K562 (cell line): ENCODE measurements around the gene ADAM23. TPM values are rescaled to one million over a fixed set of nuclear protein-coding genes. Genes with fewer than 3 reads are reported as not detected.

Experiments
- ATAC-seq: fragments of 200-7000 bp; cut with Tn5 transposase; 3 replicates; pipeline ENCODE4 v1.9.1; 2020; ENCODE audit warnings: moderate library complexity
- BruUV-seq: library from RNA; stranded (reverse); fragments of 400-500 nt; replicated peaks from 2 replicates; lab custom pipeline; 2021; lab: Mats Ljungman, UMichigan
- CTCF ChIA-PET: fragments of 300-600 bp; formaldehyde crosslinking; extraction: SDS; loops from one replicate; lab custom pipeline; 2021; ENCODE audit warnings: low intra/inter-chr PET ratio; lab: Yijun Ruan, JAX
- POLR2A ChIA-PET: fragments of 300-600, 350-650 bp; sonication (Branson Sonifier 250); formaldehyde crosslinking; extraction: SDS; loops from one replicate; lab custom pipeline; 2021; ENCODE audit warnings: antibody characterized with exemption, inconsistent platforms; lab: Yijun Ruan, JAX
- DNase-seq, 4 experiments: peaks; one replicate each; pipeline versions ENCODE4 v3.0.0 to v3.0.0-alpha.2; 2011 to 2018; ENCODE audit warnings: low spot score in 3 of 4, mixed read lengths in 3 of 4; ENCODE audit errors: extremely low read depth in 1 of 4
- FAIRE-seq: peaks from 2 replicates; lab custom pipeline; 2011; peaks lifted over from hg19 to GRCh38; lab: Jason Lieb, UNC
- H2AFZ ChIP-seq: 2 replicates; pipeline ENCODE4 v1.6.0; 2011; ENCODE audit warnings: low read depth, low read length, control low read depth, inconsistent platforms
- H3K27ac ChIP-seq: fragments of 200-600 bp; 3 replicates; pipeline ENCODE4 v1.8.0; 2011; ENCODE audit warnings: low read depth, mild to moderate bottlenecking, control low read depth, inconsistent platforms, low read length, moderate library complexity, mixed read lengths; ENCODE audit errors: extremely low read depth
- H3K27me3 ChIP-seq, 2 experiments: fragments of 300-600 bp in 1 of 2; 2 replicates in 1 of 2; 3 replicates in 1 of 2; pipeline versions ENCODE4 v1.6.0 to v1.8.0; 2011; ENCODE audit warnings: inconsistent platforms in 2 of 2, low read length in 2 of 2, mild to moderate bottlenecking in 1 of 2, mixed read lengths in 1 of 2, moderate library complexity in 1 of 2; ENCODE audit not compliant: control insufficient read depth in 2 of 2, insufficient read depth in 2 of 2
- H3K36me3 ChIP-seq: fragments of 300-600 bp; 3 replicates; pipeline ENCODE4 v1.8.0; 2011; ENCODE audit warnings: mild to moderate bottlenecking, low read length, inconsistent platforms; ENCODE audit not compliant: control insufficient read depth, insufficient read depth
- H3K4me1 ChIP-seq, 2 experiments: fragments of 200-600 bp in 1 of 2; replicated peaks in 1 of 2; 2 replicates in 1 of 2; 3 replicates in 1 of 2; pipeline versions ENCODE4 v1.5.1 to v1.8.0; 2011; ENCODE audit warnings: inconsistent platforms in 2 of 2, low read length in 2 of 2, mild to moderate bottlenecking in 1 of 2, mixed read lengths in 1 of 2, moderate library complexity in 1 of 2; ENCODE audit not compliant: control insufficient read depth in 2 of 2, insufficient read depth in 2 of 2
- H3K4me2 ChIP-seq: 2 replicates; pipeline ENCODE4 v1.6.1; 2011; ENCODE audit warnings: low read length, control low read depth, inconsistent platforms, mixed read lengths; ENCODE audit not compliant: insufficient read depth
- H3K4me3 ChIP-seq: fragments of 200-600 bp; sonication (generic), shearing (Covaris generic); 2 replicates; pipeline ENCODE4 v1.5.1; 2016; ENCODE audit warnings: control low read depth, inconsistent platforms
- H3K79me2 ChIP-seq: fragments of 200-600 bp; 3 replicates; pipeline ENCODE4 v1.8.0; 2011; ENCODE audit warnings: low read length, inconsistent platforms; ENCODE audit not compliant: control insufficient read depth, insufficient read depth
- H3K9ac ChIP-seq, 2 experiments: 2 replicates each; pipeline versions ENCODE4 v1.6.0 to v1.6.1; 2011; ENCODE audit warnings: low read depth in 2 of 2, low read length in 2 of 2, control low read depth in 1 of 2, inconsistent platforms in 1 of 2, mild to moderate bottlenecking in 1 of 2, mixed read lengths in 1 of 2; ENCODE audit not compliant: insufficient read depth in 1 of 2
- H3K9me1 ChIP-seq: one replicate; pipeline ENCODE4 v1.6.0; 2011; ENCODE audit warnings: inconsistent platforms, mild to moderate bottlenecking, low read length, moderate library complexity; ENCODE audit not compliant: control insufficient read depth, insufficient read depth
- H3K9me3 ChIP-seq: replicated peaks from 2 replicates; pipeline ENCODE4 v1.5.1; 2011; ENCODE audit warnings: low read depth, low read length, inconsistent platforms; ENCODE audit not compliant: control insufficient read depth, insufficient read depth
- H4K20me1 ChIP-seq: replicated peaks from 2 replicates; pipeline ENCODE4 v1.6.1; 2011; ENCODE audit warnings: low read length, inconsistent platforms, mixed read lengths; ENCODE audit not compliant: control insufficient read depth, insufficient read depth
- BCOR ChIP-seq: fragments of 450-650 bp; IDR thresholded peaks from 2 replicates; pipeline ENCODE4 v1.6.1; 2016
- CBX5 ChIP-seq: IDR thresholded peaks from 2 replicates; pipeline ENCODE4 v1.6.1; 2014; ENCODE audit warnings: low read depth, borderline replicate concordance
- FOXJ2 ChIP-seq: fragments of 200-800 bp; sonication (Bioruptor generic); IDR thresholded peaks from 2 replicates; pipeline ENCODE4 v1.6.1; 2016; ENCODE audit warnings: missing genetic modification characterization, missing compliant biosample characterization
- FOXP1 ChIP-seq: sonication (generic); formaldehyde crosslinking; IDR thresholded peaks from 2 replicates; pipeline ENCODE4 v1.8.0; 2022; ENCODE audit warnings: mild to moderate bottlenecking, missing genetic modification reagents
- GABPB1 ChIP-seq: sonication (generic); formaldehyde crosslinking; IDR thresholded peaks from 2 replicates; pipeline ENCODE4 v1.8.0; 2022; ENCODE audit warnings: mild to moderate bottlenecking, missing genetic modification reagents
- HMG20B ChIP-seq: fragments of 250-450 bp; sonication (Bioruptor Pico); IDR thresholded peaks from 2 replicates; pipeline ENCODE4 v1.5.0; 2021; ENCODE audit warnings: mild to moderate bottlenecking
- HNRNPL ChIP-seq: fragments of 200-400 bp; formaldehyde crosslinking; IDR thresholded peaks from 2 replicates; pipeline ENCODE4 v1.6.1; 2017; ENCODE audit warnings: low read depth, mild to moderate bottlenecking, low read length
- HNRNPUL1 ChIP-seq: fragments of 200-400 bp; formaldehyde crosslinking; IDR thresholded peaks from 2 replicates; pipeline ENCODE4 v1.6.1; 2017; ENCODE audit warnings: low read length
- NR2C1 ChIP-seq, 2 experiments: fragments of 450-650 bp; IDR thresholded peaks; 2 replicates each; pipeline ENCODE4 v1.6.1; 2017; ENCODE audit warnings: mild to moderate bottlenecking in 2 of 2, antibody characterized with exemption in 1 of 2, inconsistent platforms in 1 of 2, missing compliant biosample characterization in 1 of 2, missing genetic modification characterization in 1 of 2
- RHOXF2B ChIP-seq: fragments of 250-450 bp; sonication (Bioruptor Pico); conservative IDR thresholded peaks from 2 replicates; pipeline ENCODE4 v1.5.1; 2021
- SREBF1 ChIP-seq: fragments of 150-350 bp; IDR thresholded peaks from 2 replicates; pipeline ENCODE4 v1.6.1; 2014; ENCODE audit warnings: antibody characterized with exemption, low read depth, low read length, borderline replicate concordance
- TEAD2 ChIP-seq: fragments of 450-650 bp; IDR thresholded peaks from 2 replicates; pipeline ENCODE4 v1.6.1; 2016; ENCODE audit warnings: missing genetic modification characterization, control low read depth, missing compliant biosample characterization
- ZBTB17 ChIP-seq: fragments of 450-650 bp; formaldehyde crosslinking; IDR thresholded peaks from 2 replicates; pipeline ENCODE4 v1.4.0; 2020; ENCODE audit warnings: mild to moderate bottlenecking
- WGBS: fragments of 100-300 bp; shearing (Covaris generic); methylation state at CpG from one replicate; pipeline ENCODE4 v1.1.6; 2016; ENCODE audit warnings: low coverage, mixed read lengths; ENCODE audit not compliant: insufficient coverage; ENCODE audit errors: missing lambda C conversion rate; 5-methylcytosine and 5-hydroxymethylcytosine counted together
- in situ Hi-C: fragments of 300-500 bp; cut with MboI; formaldehyde crosslinking; loops from 4 replicates; pipeline ENCODE4 v1.15.0; 2018; ENCODE audit warnings: inconsistent platforms, mixed read lengths
- intact Hi-C: fragments of 100-400 bp; cut with micrococcal nuclease; formaldehyde crosslinking; loops from 2 replicates; pipeline ENCODE4 v1.14.2; 2022
- polyA plus RNA-seq, 8 experiments: library from polyadenylated mRNA; depleted of rRNA in 4 of 8; stranded (reverse) in 5 of 8; unstranded in 3 of 8; fragments of >200 nt; fragmentation: Nextera tagmentation in 2 of 8; fragmentation: Illumina TruSeq in 1 of 8; extraction: Ambion mirVana in 2 of 8; extraction: Trizol in 1 of 8; gene quantifications; 2 replicates each; pipeline versions ENCODE4 v1.2.1 to v1.2.3, GENCODE V29; 2011 to 2014; ENCODE audit warnings: inconsistent platforms in 1 of 8, missing spikeins in 1 of 8
- total RNA-seq, 7 experiments: library from RNA; depleted of rRNA in 6 of 7; stranded (reverse); fragments of >200 nt in 6 of 7; fragmentation: Illumina TruSeq in 2 of 7; extraction: Trizol in 2 of 7; gene quantifications; 2 replicates each; pipeline versions ENCODE4 v1.2.1 to v1.2.3, GENCODE V29; 2011 to 2021; ENCODE audit warnings: low replicate concordance in 1 of 7
- TF ChIP-seq, protein P1 (sequence below), 2 experiments: fragments of 450-650 bp; formaldehyde crosslinking in 1 of 2; IDR thresholded peaks; 2 replicates each; pipeline versions ENCODE4 v1.4.0 to v1.6.1; 2014 to 2020; ENCODE audit warnings: mild to moderate bottlenecking in 2 of 2, borderline replicate concordance in 1 of 2, low read depth in 1 of 2

The ADAM23 gene
- total and polyA plus RNA-seq, 9 of the 15 experiments (the other 6 are each of a cell fraction or from before 2014, with no cell fraction given) = 0.02 TPM; not detected in 8

DNA sequence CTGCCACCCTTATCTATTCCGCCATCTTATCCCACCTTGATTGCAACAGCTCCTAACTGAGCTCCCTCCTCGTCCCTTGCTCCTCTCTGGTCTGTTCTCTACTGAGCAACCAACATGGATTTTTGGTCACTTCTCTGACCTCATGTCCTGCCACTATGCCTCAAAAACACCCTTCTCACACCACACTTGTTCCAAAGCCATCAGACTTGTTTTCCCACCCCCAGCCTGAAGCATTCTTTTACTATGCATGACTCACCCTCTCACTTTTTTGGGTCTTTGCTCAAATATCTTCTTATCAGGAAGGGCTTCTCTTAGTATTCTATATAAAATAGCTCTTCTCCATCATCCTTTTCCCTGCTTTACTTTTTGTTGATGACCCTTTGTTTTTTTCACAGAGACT, 196.3 kb downstream of the ADAM23 start:
- no peak for DNase-seq

More for the DNA sequence above, 196.3 kb downstream of the ADAM23 start:
- H3K4me1 ChIP-seq = peaks cover 0 to 3% of the 10 kb centered on the region in 2 experiments; a peak in 1 of 5 replicates
- ATAC-seq (no peak), FAIRE-seq (no peak)
- in situ Hi-C loops (no loop called here), intact Hi-C loops (no loop called here)
- no peak overlapping the region for H3K9ac ChIP-seq
- no peak overlapping the region for H3K4me2 ChIP-seq
- H3K79me2 ChIP-seq = no peaks in the 10 kb centered on the region
- H4K20me1 ChIP-seq = no peaks in the 10 kb centered on the region
- H3K9me1 ChIP-seq = no peaks in the 10 kb centered on the region
- no peak overlapping the region for H3K4me3 ChIP-seq
- peaks cover 0 to 12% of the 10 kb centered on the region in 2 experiments; a peak in 2 of 5 replicates for H3K27me3 ChIP-seq
- BruUV-seq = no TSS peak
- no peak overlapping the region for H2AFZ ChIP-seq
- 0% methylated on average over 1 of the region's 2 CpGs for WGBS
- no peak overlapping the region for H3K27ac ChIP-seq
- H3K9me3 ChIP-seq = no peaks in the 10 kb centered on the region
- no peaks in the 10 kb centered on the region for H3K36me3 ChIP-seq
- ChIA-PET CTCF (no interaction called here), POLR2A (no interaction called here)
- no peak for TF ChIP-seq RHOXF2B (CRISPR knock-in tag)
- TF ChIP-seq, protein P1, sequence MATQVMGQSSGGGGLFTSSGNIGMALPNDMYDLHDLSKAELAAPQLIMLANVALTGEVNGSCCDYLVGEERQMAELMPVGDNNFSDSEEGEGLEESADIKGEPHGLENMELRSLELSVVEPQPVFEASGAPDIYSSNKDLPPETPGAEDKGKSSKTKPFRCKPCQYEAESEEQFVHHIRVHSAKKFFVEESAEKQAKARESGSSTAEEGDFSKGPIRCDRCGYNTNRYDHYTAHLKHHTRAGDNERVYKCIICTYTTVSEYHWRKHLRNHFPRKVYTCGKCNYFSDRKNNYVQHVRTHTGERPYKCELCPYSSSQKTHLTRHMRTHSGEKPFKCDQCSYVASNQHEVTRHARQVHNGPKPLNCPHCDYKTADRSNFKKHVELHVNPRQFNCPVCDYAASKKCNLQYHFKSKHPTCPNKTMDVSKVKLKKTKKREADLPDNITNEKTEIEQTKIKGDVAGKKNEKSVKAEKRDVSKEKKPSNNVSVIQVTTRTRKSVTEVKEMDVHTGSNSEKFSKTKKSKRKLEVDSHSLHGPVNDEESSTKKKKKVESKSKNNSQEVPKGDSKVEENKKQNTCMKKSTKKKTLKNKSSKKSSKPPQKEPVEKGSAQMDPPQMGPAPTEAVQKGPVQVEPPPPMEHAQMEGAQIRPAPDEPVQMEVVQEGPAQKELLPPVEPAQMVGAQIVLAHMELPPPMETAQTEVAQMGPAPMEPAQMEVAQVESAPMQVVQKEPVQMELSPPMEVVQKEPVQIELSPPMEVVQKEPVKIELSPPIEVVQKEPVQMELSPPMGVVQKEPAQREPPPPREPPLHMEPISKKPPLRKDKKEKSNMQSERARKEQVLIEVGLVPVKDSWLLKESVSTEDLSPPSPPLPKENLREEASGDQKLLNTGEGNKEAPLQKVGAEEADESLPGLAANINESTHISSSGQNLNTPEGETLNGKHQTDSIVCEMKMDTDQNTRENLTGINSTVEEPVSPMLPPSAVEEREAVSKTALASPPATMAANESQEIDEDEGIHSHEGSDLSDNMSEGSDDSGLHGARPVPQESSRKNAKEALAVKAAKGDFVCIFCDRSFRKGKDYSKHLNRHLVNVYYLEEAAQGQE (IDR thresholded peaks at IDR 0.05; ENCODE audit: borderline replicate concordance) = no peak
- TF ChIP-seq, protein P1 (CRISPR knock-in tag; IDR thresholded peaks at IDR 0.05; ENCODE audit: low read depth) = no peak
- TF ChIP-seq HMG20B (CRISPR knock-in tag) = no peak
- no peak for TF ChIP-seq FOXP1 (CRISPR knock-in tag)
- no peak for TF ChIP-seq HNRNPL
- no peak for TF ChIP-seq GABPB1 (CRISPR knock-in tag)
- TF ChIP-seq HNRNPUL1 = no peak
- TF ChIP-seq TEAD2 (tag) = no peak
- TF ChIP-seq FOXJ2 (tag) = no peak
- TF ChIP-seq NR2C1 (IDR thresholded peaks at IDR 0.05) = no peak
- TF ChIP-seq NR2C1 (tag; IDR thresholded peaks at IDR 0.05) = no peak
- TF ChIP-seq ZBTB17 (CRISPR knock-in tag) = no peak
- TF ChIP-seq CBX5 = no peak
- no peak for TF ChIP-seq BCOR
- TF ChIP-seq SREBF1 = no peak
- TF ChIP-seq, all 486 proteins: peak for 0
